ENCODE data around the gene CDS1. TPM values are rescaled to one million over a fixed set of nuclear protein-coding genes. Genes with fewer than 3 reads are reported as not detected.

CDS1 gene
- total and polyA plus RNA-seq, 12 donors = 0.28 to 1.2 (median 0.52) TPM

GRCh38 chr4:84594724-84595123 lies 11.8 kb downstream of the CDS1 start:
- 65 to 73% methylated on average over 2 of the region's 2 CpGs for WGBS, 2 donors
- Histone ChIP-seq H3K4me3 (no peak overlapping the region), H3K27me3 (peaks cover 0 to 25% (median 0%) of the 10 kb centered on the region in 7 donors), H3K27ac (no peak overlapping the region), H3K9me3 (no peaks in the 10 kb centered on the region), H3K36me3 (no peaks in the 10 kb centered on the region), H3K4me1 (no peaks in the 10 kb centered on the region)
- DNase-seq = no peak
- no peak for ATAC-seq
- no peak for TF ChIP-seq CTCF (IDR thresholded peaks at IDR 0.05)
- intact Hi-C loops (cut with DNase I) = no loop called here

- Histone ChIP-seq H3K9me3 (no peaks in the 10 kb centered on the region), H3K27ac (no peak overlapping the region), H3K36me3 (no peaks in the 10 kb centered on the region), H3K27me3 (peaks cover 0 to 22% (median 0%) of the 10 kb centered on the region in 7 donors), H3K4me1 (no peaks in the 10 kb centered on the region), H3K4me3 (no peak overlapping the region)
- intact Hi-C loops (cut with DNase I) = no loop called here
- no peak for TF ChIP-seq CTCF (IDR thresholded peaks at IDR 0.05)
- DNase-seq (no peak), ATAC-seq (peak in 2 of 8 donors; percentile 22 to 57)
- 72 to 81% methylated on average over 4 of the region's 4 CpGs for WGBS, 2 donors
Measured at GRCh38 chr4:84596826-84597225, 13.9 kb downstream of the CDS1 start.

GRCh38 chr4:84597450-84597849 lies 14.5 kb downstream of the CDS1 start:
- ATAC-seq = no peak
- no peaks in the 10 kb centered on the region for H3K4me1 ChIP-seq
- H3K27me3 ChIP-seq = peaks cover 0 to 15% (median 0%) of the 10 kb centered on the region in 7 donors
- DNase-seq = no peak
- H3K27ac ChIP-seq = no peak overlapping the region
- H3K36me3 ChIP-seq = no peaks in the 10 kb centered on the region
- 77 to 86% methylated on average over 4 of the region's 4 CpGs for WGBS, 2 donors
- H3K4me3 ChIP-seq = no peak overlapping the region
- TF ChIP-seq CTCF (IDR thresholded peaks at IDR 0.05) = no peak
- no peaks in the 10 kb centered on the region for H3K9me3 ChIP-seq
- intact Hi-C loops (cut with DNase I) = no loop called here

GRCh38 chr4:84606645-84607044 lies 23.7 kb downstream of the CDS1 start:
- ATAC-seq = no peak
- no peak for TF ChIP-seq CTCF (IDR thresholded peaks at IDR 0.05)
- no peak for DNase-seq
- H3K4me3 ChIP-seq = no peak overlapping the region
- H3K27ac ChIP-seq = no peak overlapping the region
- WGBS, 2 donors = 90 to 93% methylated on average over 1 of the region's 1 CpG
- no peaks in the 10 kb centered on the region for H3K9me3 ChIP-seq
- H3K4me1 ChIP-seq = no peaks in the 10 kb centered on the region
- H3K36me3 ChIP-seq = no peaks in the 10 kb centered on the region
- peaks cover 0 to 7% (median 0%) of the 10 kb centered on the region in 7 donors for H3K27me3 ChIP-seq
- intact Hi-C loops (cut with DNase I) = no loop called here

Measured in heart right ventricle (tissue), 16 donors.